Spleen (tissue), 10 donors: ENCODE measurements around the gene PARP11. TPM values are rescaled to one million over a fixed set of nuclear protein-coding genes. Genes with fewer than 3 reads are reported as not detected.

ENCODE experiments used
- polyA plus RNA-seq, 3 donors: library from polyadenylated mRNA; stranded (reverse); fragments of 200-250 nt; gene quantifications; one replicate each; pipeline ENCODE4 v1.2.1, GENCODE V29; 2013
- total RNA-seq, 7 donors: library from RNA; depleted of rRNA in 3 of 7; stranded (reverse); fragments of >200 nt in 3 of 7; fragmentation: NEBNext Ultra II Directional in 4 of 7; extraction: Animal tissue kit (Norgen Biotek cat#: 25700) in 4 of 7; gene quantifications; one replicate each; pipeline versions ENCODE4 v1.1.0 to v1.2.1, GENCODE V29; 2016 to 2021
- donor health status: healthy with polysubstance abuse.
- donor health status: DM: no; HTN: no; CAD: no; lungs with moderate emphysema.
- donor health status: DM: no; HTN: no; CAD: no.
- donor health status: Bipolar disorder and iron deficiency.
- donor health status: healthy.
- donor health status: DM: no; HTN: no; CAD: no.
- donor health status: DM: yes; HTN: yes; CAD: no.

PARP11 gene
- total and polyA plus RNA-seq, 10 donors, result 3.7 to 25.2 (median 17.8) TPM

Other genes starting within 250 kb of the PARP11 start
- gene CRACR2A, start 120.3 kb downstream of the PARP11 start, total RNA-seq, result 10 to 100 TPM; 18.9 to 27.6 (median 22.1) TPM
- 1 to 10 TPM; 3.3 to 6.0 (median 4.5) TPM for gene CRACR2A, start 120.3 kb downstream of the PARP11 start, polyA plus RNA-seq